Measurements from ENCODE around the gene CYLD. TPM values are rescaled to one million over a fixed set of nuclear protein-coding genes. Genes with fewer than 3 reads are reported as not detected.

CYLD gene
- polyA plus RNA-seq, 1 donor: 34.5 TPM

- DNase-seq: no peak
Observed at GRCh38 chr16:50789757-50790156, 47.9 kb downstream of the CYLD start.

GRCh38 chr16:50791522-50791921 lies 49.6 kb downstream of the CYLD start:
- DNase-seq: no peak

- DNase-seq: no peak
Observed at GRCh38 chr16:50796829-50797228, 54.9 kb downstream of the CYLD start.

GRCh38 chr16:50797456-50797855 lies 55.6 kb downstream of the CYLD start:
- DNase-seq: no peak

- no peak for DNase-seq
Observed at GRCh38 chr16:50800074-50800473, 58.2 kb downstream of the CYLD start.

GRCh38 chr16:50801036-50801435 lies 59.1 kb downstream of the CYLD start:
- no peak for DNase-seq

GRCh38 chr16:50802000-50802399 lies 60.1 kb downstream of the CYLD start:
- no peak for DNase-seq

- no peak for DNase-seq
Observed at GRCh38 chr16:50802961-50803360, 61.1 kb downstream of the CYLD start.

- DNase-seq: no peak
Observed at GRCh38 chr16:50804290-50804907, 62.5 kb downstream of the CYLD start.

GRCh38 chr16:50806099-50807062 lies 64.5 kb downstream of the CYLD start:
- peak; percentile 92 for DNase-seq

GRCh38 chr16:50808929-50809538 lies 67.1 kb downstream of the CYLD start:
- DNase-seq: no peak

- no peak for DNase-seq
Observed at GRCh38 chr16:50809561-50809960, 67.7 kb downstream of the CYLD start.

GRCh38 chr16:50810241-50810965 lies 68.5 kb downstream of the CYLD start:
- no peak for DNase-seq

- no peak for DNase-seq
Observed at GRCh38 chr16:50812046-50812445, 70.2 kb downstream of the CYLD start.

- no peak for DNase-seq
Observed at GRCh38 chr16:50812876-50813466, 71.1 kb downstream of the CYLD start.

- no peak for DNase-seq
Observed at GRCh38 chr16:50814052-50814451, 72.2 kb downstream of the CYLD start.

GRCh38 chr16:50814541-50814940 lies 72.7 kb downstream of the CYLD start:
- DNase-seq: no peak

GRCh38 chr16:50815382-50815781 lies 73.5 kb downstream of the CYLD start:
- no peak for DNase-seq

GRCh38 chr16:50816901-50817555 lies 75.1 kb downstream of the CYLD start:
- DNase-seq: no peak

- DNase-seq: no peak
Observed at GRCh38 chr16:50818380-50818779, 76.5 kb downstream of the CYLD start.

- no peak for DNase-seq
Observed at GRCh38 chr16:50819706-50820105, 77.8 kb downstream of the CYLD start.

GRCh38 chr16:50820225-50820624 lies 78.3 kb downstream of the CYLD start:
- DNase-seq: no peak
